Stimulated activated CD8-positive, alpha-beta memory T cell treated with anti-CD3 and anti-CD28 coated beads, Interleukin-15, amount 100 ng/mL, for 4 hours (primary cell): ENCODE data around the gene C6orf141.

Source experiments
- DNase-seq, 2 donors: peaks; one replicate each; pipeline ENCODE4 v3.0.0-alpha.2; 2020; ENCODE audit warnings: low read depth in 2 of 2

The C6orf141 gene

GRCh38 chr6:49550492-49551077 lies at the start of gene C6orf141:
Gene C6orf141 (plus strand): TSS chr6:49550668. CDS start chr6:49550793, 125 bp downstream.
- no peak for DNase-seq

GRCh38 chr6:49504666-49505065 lies 45.8 kb upstream of the C6orf141 start:
- no peak for DNase-seq

- DNase-seq: no peak
Measured at GRCh38 chr6:49506569-49507111, 43.8 kb upstream of the C6orf141 start.

GRCh38 chr6:49509342-49509741 lies 41.1 kb upstream of the C6orf141 start:
- no peak for DNase-seq

- DNase-seq: no peak
Measured at GRCh38 chr6:49513153-49513989, 37.1 kb upstream of the C6orf141 start.

GRCh38 chr6:49514571-49515484 lies 35.6 kb upstream of the C6orf141 start:
- no peak for DNase-seq

- DNase-seq: no peak
Measured at GRCh38 chr6:49515485-49516146, 34.9 kb upstream of the C6orf141 start.

- DNase-seq: no peak
Measured at GRCh38 chr6:49516147-49516505, 34.3 kb upstream of the C6orf141 start.

GRCh38 chr6:49517919-49518318 lies 32.5 kb upstream of the C6orf141 start:
- no peak for DNase-seq

- no peak for DNase-seq
Measured at GRCh38 chr6:49519660-49520059, 30.8 kb upstream of the C6orf141 start.

- no peak for DNase-seq
Measured at GRCh38 chr6:49522710-49523593, 27.5 kb upstream of the C6orf141 start.

GRCh38 chr6:49523901-49524300 lies 26.6 kb upstream of the C6orf141 start:
- no peak for DNase-seq

GRCh38 chr6:49524541-49524940 lies 25.9 kb upstream of the C6orf141 start:
- DNase-seq: no peak

- no peak for DNase-seq
Measured at GRCh38 chr6:49526598-49526997, 23.9 kb upstream of the C6orf141 start.

GRCh38 chr6:49527320-49527719 lies 23.1 kb upstream of the C6orf141 start:
- DNase-seq: no peak

- DNase-seq: no peak
Measured at GRCh38 chr6:49528571-49528970, 21.9 kb upstream of the C6orf141 start.

- DNase-seq: no peak
Measured at GRCh38 chr6:49530141-49530776, 20.2 kb upstream of the C6orf141 start.

- DNase-seq: no peak
Measured at GRCh38 chr6:49531774-49532569, 18.5 kb upstream of the C6orf141 start.

- DNase-seq: no peak
Measured at GRCh38 chr6:49535795-49536194, 14.7 kb upstream of the C6orf141 start.
